ENCODE measurements around the gene DYNAP.

Gene DYNAP

DNA sequence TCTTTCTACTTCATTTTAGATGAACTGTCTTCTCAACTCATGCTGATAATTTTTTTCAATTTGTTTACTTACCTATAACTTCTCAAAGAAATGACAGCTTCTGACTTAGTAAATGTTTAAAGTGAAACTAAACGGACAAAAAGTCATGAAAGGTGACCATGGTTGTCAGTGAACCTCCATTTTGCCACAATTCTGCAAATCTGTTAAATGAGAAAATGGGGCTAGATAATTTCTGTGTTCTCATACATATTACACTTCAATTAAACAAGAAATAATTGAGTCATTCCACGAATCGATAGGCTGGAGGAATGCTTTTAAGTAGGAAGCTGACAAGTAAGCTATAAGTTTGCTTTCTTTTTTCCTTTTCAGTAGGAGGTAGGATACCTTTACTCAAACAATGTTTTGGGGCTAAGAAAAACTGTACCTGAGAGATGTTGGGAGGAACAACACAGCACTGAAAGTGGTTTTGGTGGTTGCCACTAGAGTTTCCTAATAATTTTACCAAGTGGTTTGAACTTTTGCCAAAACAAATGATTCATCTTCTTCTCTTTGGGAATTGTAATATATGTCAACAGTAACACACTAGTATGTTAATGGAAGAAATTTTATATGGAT is 17.1 kb downstream of the DYNAP start:
- TF ChIP-seq GATA3 (IDR thresholded peaks at IDR 0.05; ENCODE audit: low read depth, low read length) = no peak
- TF ChIP-seq GATA2 (IDR thresholded peaks at IDR 0.05; ENCODE audit: low read depth, low read length) = no peak

DNA sequence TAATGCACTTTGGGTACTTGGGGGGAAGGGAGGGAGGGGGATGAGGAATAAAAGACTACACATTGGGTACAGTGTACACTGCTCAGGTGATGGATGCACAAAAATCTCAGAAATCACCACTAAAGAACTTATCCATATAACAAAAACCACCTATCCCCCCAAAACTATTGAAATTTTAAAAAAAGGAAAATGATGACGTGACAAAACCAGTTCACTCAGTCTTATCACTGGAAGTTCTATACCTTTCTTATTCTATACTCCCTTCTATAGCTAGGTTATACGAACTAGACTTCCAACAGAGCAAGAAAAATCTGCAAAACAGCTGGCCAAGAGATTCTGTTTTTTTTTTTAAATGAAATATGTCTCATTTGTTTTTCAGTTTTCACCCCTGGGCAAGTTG is 20.8 kb downstream of the DYNAP start:
- TF ChIP-seq GATA2 (IDR thresholded peaks at IDR 0.05; ENCODE audit: low read depth, low read length) (no peak), GATA3 (IDR thresholded peaks at IDR 0.05; ENCODE audit: low read depth, low read length) (no peak)

DNA sequence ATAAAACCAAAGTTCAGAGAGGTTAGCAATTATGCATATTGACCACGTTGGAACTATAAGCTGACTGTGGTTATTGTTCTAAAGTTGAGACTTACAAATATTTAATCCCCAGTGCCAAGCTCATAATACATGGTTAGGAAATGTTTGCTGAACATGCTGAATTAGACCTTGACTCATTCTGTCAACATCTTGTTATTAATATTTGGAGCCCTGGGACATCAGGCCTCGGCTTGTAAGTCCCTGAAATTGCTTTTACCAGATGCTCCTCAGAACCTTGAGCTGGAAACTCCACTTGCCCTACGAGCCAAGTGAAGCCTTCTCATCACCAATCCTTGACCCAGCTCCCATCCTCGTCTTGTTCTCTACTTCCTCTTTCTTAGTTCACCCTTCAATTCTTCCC is 21.2 kb downstream of the DYNAP start:
- no peak for TF ChIP-seq GATA2 (IDR thresholded peaks at IDR 0.05; ENCODE audit: low read depth, low read length)

DNA sequence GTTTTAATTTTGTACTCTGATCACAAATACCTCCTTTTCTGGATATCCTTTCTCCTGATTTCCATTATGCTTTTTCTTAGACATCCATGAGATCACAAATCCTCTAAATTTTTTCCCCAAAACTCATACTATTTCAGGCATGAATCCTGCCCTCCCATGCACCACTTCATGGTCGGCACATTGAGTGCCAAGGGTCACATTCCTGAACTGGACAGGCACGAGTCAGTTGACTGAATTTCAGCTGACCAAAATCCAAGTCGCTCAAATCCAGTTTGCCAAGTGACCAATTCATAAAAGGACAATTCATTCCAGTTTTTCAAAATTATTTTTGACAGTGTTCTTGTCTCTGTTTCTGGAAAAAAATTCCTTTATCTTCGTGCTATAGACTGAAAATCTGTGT is 22.1 kb downstream of the DYNAP start:
- TF ChIP-seq GATA3 (IDR thresholded peaks at IDR 0.05; ENCODE audit: low read depth, low read length) = no peak
- no peak for TF ChIP-seq GATA2 (IDR thresholded peaks at IDR 0.05; ENCODE audit: low read depth, low read length)

DNA sequence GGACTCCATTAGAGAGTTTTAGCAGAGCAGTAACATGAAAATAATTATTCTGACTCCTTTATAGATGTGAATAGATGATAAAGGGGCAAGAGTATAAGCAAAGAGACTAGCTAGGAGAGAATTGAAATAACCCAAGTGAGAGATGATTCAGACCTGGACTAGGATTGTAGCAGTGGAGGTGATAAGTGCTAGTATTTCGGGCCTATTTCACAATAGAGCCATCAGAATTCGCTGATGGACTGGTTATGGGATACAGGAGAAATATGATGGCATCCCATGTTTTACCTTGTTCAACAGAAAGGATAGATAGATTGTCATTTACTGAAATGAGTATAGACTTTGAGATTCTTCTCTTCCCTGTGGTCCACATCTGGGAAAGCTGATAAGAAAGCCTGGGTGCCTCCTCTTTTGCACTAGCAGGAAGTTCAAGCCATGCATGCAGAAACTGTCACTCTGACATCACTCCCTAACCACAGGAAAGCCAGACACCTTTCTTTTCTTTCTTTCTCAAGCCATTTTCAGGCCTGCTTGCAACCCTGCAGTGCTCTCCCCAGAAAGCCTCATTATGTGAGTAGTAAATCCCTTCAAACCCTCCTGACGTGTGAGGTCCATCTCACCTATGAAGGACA is 25.3 kb downstream of the DYNAP start:
- TF ChIP-seq GATA2 (IDR thresholded peaks at IDR 0.05; ENCODE audit: low read depth, low read length) = no peak
- no peak for TF ChIP-seq GATA3 (IDR thresholded peaks at IDR 0.05; ENCODE audit: low read depth, low read length)

DNA sequence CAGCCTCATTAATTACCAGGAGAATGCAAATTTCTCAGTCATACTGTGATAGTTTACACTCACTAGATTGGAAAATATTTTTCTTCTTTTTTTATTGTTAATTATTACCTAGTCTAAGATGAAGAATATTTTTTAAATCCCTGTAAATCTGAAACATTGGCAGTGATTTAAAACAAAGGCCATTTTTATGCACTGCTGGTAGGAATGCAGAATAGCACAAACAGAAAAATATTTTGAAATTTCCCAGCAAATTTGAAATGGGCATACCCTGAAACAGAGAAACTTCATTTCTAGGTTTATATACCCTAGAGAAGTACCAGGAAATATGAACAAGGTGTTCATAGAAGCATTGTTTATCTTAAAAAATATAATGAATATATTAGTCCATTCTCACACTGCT is 31.0 kb downstream of the DYNAP start:
- TF ChIP-seq GATA2 (IDR thresholded peaks at IDR 0.05; ENCODE audit: low read depth, low read length) (no peak), GATA3 (IDR thresholded peaks at IDR 0.05; ENCODE audit: low read depth, low read length) (no peak)

DNA sequence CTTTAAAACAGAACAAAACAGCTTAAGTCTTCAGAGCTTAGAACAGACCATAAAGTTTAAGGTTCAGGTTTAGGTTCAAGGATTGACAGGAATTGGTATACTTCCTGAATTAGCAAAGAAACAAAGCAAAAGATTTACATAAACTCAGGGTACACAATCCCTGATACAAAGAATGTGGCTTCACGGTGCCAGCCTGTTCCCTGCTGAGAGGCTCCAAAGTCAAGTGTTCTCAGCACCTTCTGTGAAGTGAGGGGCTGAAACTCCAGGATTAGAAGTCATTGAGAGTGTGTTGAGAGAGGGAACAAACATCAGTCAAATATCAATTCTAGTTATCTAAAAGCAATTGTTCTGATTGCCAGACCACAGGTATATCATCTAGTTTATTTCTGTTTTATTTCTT is 35.7 kb downstream of the DYNAP start:
- TF ChIP-seq GATA2 (IDR thresholded peaks at IDR 0.05; ENCODE audit: low read depth, low read length) (no peak), GATA3 (IDR thresholded peaks at IDR 0.05; ENCODE audit: low read depth, low read length) (no peak)

DNA sequence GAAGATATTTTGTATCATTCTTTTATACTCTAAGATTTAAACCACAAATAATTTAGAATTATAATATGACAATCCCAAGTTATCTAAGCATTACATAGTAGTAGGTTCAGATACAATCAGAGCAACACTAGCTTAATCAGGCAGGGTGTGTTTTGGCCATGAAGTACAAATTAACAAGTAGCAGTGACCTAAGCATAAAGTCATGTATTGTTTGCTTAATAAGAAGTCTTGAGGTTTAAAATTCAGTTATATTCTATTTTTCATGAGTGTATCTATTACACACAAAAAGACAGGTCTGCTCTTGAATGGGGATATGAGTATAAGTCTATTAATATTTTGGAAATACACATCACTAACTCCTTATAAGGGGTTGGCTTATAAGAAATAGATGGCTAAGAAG is 39.9 kb downstream of the DYNAP start:
- no peak for TF ChIP-seq GATA3 (IDR thresholded peaks at IDR 0.05; ENCODE audit: low read depth, low read length)

DNA sequence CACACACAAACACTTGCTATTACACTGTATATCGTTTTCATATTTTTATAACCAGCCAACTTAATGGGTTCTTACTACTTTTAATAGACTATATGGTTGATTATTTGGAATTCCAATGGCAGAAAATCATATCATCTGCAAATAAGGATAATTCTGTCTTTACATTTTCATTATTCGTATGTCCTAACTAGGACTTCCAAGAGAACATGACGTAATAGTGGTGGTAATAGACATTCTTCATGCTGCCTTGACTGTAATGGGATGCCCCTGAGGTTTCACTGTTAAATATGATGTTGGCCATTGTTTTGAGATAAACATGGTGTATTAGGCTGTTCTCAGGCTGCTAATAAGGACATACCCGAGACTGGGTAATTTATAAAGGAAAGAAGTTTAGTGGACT is 45.2 kb downstream of the DYNAP start:
- TF ChIP-seq GATA2 (IDR thresholded peaks at IDR 0.05; ENCODE audit: low read depth, low read length) (no peak), GATA3 (IDR thresholded peaks at IDR 0.05; ENCODE audit: low read depth, low read length) (no peak)

DNA sequence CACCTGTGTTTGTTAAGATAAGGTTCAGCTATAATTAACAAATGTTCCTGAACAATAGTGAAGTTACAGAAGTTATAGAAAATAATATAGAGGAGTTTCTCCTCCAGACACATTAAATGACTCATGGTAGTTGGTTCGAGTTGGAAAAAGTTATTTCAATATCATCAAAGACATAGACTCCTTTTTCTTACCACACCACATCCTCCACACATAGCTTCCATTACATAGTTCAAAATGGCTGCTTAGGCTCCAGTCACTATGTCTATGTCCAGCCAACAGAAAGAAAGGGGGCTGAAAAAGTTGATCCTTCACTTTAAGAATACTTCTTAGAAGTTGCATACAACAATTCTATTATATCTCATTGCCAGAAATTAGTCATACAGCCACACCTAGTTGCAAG is 50.7 kb downstream of the DYNAP start:
- TF ChIP-seq GATA3 (IDR thresholded peaks at IDR 0.05; ENCODE audit: low read depth, low read length) = no peak
- no peak for TF ChIP-seq GATA2 (IDR thresholded peaks at IDR 0.05; ENCODE audit: low read depth, low read length)

DNA sequence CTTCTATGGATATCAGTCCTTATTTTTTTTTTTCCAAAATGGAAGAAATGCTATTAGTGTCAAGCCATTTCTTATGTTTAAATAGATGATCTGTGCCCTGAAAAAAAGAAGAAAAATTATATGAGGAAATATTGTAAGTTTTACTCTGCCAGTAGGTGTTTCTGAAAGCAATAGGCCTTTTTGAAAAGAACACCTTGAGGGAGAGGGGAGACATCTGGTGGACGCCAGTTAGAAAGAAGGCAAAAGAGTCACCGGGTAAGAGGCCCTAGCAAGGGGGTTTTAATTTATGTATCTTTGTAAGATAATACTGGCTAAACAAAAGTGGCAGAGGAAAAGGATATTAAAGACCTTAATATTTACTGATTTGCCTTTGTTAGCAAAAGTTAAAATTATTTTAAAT is 56.1 kb downstream of the DYNAP start:
- TF ChIP-seq GATA2 (IDR thresholded peaks at IDR 0.05; ENCODE audit: low read depth, low read length) = no peak
- TF ChIP-seq GATA3 (IDR thresholded peaks at IDR 0.05; ENCODE audit: low read depth, low read length) = no peak

Data from SH-SY5Y (cell line).